GM18909 (cell line): ENCODE data around the gene STKLD1.
"Not testable (repeated sequence)": the region's sequence is repeated elsewhere in the genome, so short reads cannot be mapped to it uniquely, and the experiment has no call there.

ENCODE experiments used
- ATAC-seq: cut with Tn5 transposase; IDR thresholded peaks from one replicate; pipeline ENCODE4 v1.9.1; 2021; ENCODE audit warnings: mild to moderate bottlenecking; ENCODE audit not compliant: unreplicated experiment, poor library complexity

STKLD1 gene

DNA sequence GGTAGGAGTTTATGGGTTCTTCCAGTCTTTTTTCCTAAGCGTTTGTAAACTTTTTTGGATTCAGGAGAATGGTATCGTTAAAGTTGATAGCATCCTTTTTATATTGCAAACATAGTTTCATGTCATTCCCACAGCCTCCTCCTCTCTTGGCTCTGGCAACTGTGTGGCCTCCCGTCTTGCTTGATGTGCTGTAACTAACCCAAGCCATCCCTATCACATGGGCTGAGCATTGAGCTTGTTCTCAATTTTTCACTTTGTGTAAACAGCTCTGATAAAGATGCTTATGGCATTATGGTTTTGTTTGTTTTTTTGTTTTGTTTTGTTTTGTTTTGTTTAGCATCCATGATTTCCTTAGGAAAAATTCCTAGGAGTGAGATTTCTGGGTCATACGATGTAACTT, 4.6 kb downstream of the STKLD1 start:
- no peak for ATAC-seq

- no peak for ATAC-seq
These were observed 6.5 kb downstream of the STKLD1 start for GRCh38 chr9:133382507-133383141.

- no peak for ATAC-seq
These were observed 7.3 kb downstream of the STKLD1 start for GRCh38 chr9:133383438-133383837.

GRCh38 chr9:133384736-133385321, 8.7 kb downstream of the STKLD1 start:
- ATAC-seq: no peak

- ATAC-seq: no peak
These were observed 9.3 kb downstream of the STKLD1 start for GRCh38 chr9:133385452-133385851.

- no peak for ATAC-seq
These were observed 10.2 kb downstream of the STKLD1 start for GRCh38 chr9:133386338-133386737.

DNA sequence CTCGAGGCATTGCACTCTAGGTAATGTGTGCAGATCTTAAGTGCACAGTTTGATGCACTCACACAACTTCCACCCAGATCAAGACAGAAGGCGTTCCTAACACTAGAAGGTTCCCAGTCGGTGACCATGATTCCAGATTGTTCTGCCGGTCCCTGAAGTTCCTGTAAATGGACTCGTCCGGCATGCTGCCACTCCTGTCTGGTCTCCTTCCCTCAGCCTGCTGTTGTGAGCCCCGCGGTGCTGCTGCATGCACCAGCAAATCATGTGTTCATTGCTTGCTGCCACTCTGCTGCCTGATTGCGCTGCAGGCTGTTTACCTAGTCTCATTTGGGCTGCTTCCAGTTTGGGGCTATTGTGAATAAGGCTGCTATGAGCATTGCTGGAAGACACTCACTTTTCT, 11.5 kb downstream of the STKLD1 start:
- ATAC-seq: no peak

- no peak for ATAC-seq
These were observed 12.9 kb downstream of the STKLD1 start for GRCh38 chr9:133389025-133389557.

GRCh38 chr9:133389562-133389961, 13.4 kb downstream of the STKLD1 start:
- no peak for ATAC-seq

- ATAC-seq: no peak
These were observed 14.5 kb downstream of the STKLD1 start for GRCh38 chr9:133390713-133391112.

GRCh38 chr9:133391449-133391848, 15.3 kb downstream of the STKLD1 start:
- ATAC-seq: not testable (repeated sequence)

- ATAC-seq: not testable (repeated sequence)
These were observed 16.1 kb downstream of the STKLD1 start for GRCh38 chr9:133392308-133392707.

DNA sequence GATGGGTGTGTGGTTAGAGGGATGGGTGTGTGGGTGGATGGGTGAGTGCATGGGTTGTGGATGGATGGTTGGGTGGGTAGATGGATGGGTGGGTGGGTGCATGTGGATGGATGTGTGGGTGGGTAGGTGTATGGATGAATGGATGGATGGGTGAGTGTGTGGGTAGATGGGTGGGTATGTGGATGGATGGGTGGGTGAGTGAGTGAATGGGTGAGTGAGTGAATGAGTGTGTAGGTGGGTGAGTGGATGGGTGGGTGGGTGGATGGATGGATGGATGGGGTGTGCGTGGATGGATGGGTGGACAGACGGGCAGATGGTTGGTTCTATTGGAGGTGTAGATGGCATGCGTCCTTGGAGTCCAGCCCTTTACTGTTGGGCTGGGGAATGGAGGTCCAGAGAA, 17.2 kb downstream of the STKLD1 start:
- ATAC-seq: no peak

GRCh38 chr9:133394687-133395271, 18.6 kb downstream of the STKLD1 start:
- ATAC-seq: no peak

GRCh38 chr9:133396952-133397351, 20.8 kb downstream of the STKLD1 start:
- ATAC-seq: no peak

- ATAC-seq: no peak
These were observed 21.2 kb downstream of the STKLD1 start for GRCh38 chr9:133397370-133397769.

DNA sequence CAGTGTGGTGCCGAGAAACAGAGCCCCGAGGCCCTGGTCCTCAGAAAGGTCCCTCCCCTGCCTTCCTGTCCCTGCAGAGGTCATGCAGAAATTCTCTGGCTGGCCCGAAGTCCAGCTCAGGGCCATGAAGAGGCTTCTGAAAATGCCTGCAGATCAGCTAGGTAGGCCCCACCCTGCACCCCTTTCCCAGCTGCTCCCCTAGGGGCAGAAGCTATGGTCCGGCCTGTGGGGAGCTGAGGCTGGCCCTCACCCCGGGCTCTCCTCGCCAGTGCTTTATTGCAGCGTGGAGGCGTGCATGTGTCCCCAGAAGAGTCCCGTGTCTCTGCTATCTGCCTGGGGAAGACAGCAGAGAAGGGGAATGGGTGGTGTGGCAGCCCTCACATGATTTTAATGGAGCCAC, 21.7 kb downstream of the STKLD1 start:
- no peak for ATAC-seq

DNA sequence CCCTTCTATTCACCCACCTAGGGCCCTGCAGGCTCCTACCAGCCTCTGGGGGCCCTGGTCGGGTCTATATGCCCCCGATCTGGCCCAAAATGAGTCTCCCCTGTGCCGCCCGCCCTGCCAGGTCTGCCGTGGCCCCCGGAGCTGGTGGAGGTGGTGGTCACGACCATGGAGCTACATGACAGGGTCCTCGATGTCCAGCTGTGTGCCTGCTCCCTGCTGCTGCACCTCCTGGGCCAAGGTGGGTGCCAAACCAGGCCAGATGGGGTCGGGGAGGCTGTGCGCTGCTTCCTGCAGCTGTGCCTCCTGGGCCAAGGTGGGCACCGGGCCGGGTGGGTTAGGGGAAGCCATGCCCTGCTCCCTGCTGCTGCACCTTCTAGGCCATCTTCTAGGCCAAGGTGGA, 24.1 kb downstream of the STKLD1 start:
- no peak for ATAC-seq

DNA sequence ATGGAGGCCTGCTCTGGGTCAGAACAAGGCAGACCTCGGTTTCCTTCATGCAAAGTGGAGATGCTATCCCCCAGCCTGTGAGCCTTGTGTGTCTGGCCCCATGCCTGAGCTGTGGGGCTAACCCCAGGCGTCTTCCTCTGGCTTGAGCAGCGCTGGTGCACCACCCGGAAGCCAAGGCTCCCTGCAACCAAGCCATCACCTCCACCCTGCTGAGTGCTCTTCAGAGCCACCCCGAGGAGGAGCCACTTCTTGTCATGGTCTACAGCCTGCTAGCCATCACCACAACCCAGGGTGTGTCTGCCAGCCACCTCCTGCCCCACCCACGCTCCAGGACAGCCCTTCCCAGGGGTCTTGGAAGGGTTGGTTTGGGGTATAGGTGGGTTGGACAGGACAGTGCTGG, 25.4 kb downstream of the STKLD1 start:
- ATAC-seq: no peak

DNA sequence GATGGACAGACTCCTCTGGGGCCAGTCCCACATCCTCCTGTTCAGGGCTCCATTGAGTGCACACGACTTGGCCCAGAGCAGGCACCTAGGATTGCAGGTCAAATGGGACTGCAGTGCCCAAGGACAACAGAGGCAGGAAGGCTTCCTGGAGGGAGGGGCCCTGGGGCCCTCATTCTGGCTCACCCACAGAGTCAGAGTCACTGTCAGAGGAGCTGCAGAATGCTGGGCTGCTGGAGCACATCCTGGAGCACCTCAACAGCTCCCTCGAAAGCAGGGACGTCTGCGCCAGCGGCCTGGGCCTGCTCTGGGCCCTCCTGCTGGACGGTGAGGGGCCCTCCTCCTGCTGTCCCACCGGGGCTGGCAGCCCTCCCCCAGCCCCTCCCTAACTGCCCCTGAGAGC, 26.5 kb downstream of the STKLD1 start:
- ATAC-seq: no peak

GRCh38 chr9:133403766-133404453, 27.7 kb downstream of the STKLD1 start:
- ATAC-seq: no peak
